Measurements from ENCODE around the gene TGFBRAP1.

Gene TGFBRAP1

DNA sequence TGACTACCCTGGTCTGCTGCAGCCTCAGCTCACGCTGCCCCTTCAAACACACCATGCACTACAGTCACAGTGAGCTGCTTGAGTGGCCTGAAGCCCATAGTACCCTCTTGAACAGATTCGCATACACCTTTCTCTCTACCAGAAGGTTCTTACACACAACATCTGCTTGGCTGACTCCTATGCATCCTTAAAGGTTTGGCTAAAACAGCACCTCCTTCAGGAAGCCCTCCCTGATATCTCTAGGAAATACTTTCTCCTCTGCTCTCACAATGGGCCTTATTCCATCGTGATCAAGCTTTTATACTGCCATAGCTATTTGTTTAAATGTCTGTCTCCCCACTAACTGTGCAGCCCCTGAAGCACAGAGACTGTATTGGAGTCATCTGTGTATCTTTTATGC, 31.5 kb downstream of the TGFBRAP1 start:
- Histone ChIP-seq H3K4me1 (ENCODE audit: control insufficient read depth in 1 of 2, insufficient read depth in 2 of 2, low read length in 2 of 2) (no peaks in the 10 kb centered on the region), H3K27me3 (ENCODE audit: control insufficient read depth in 1 of 2, insufficient read depth in 2 of 2, low read length in 2 of 2) (no peaks in the 10 kb centered on the region), H3K4me3 (ENCODE audit: low read depth in 1 of 2, low read length in 2 of 2) (no peak overlapping the region), H3K27ac (ENCODE audit: low read depth, low read length) (no peak overlapping the region), H3K36me3 (ENCODE audit: control insufficient read depth in 1 of 2, insufficient read depth in 2 of 2, low read length in 2 of 2) (peaks cover 22 to 45% of the 10 kb centered on the region in 2 donors), H3K9ac (ENCODE audit: low read depth in 1 of 2, low read length in 2 of 2) (no peak overlapping the region), H3K9me3 (ENCODE audit: control insufficient read depth in 1 of 2, low read length in 2 of 2) (no peaks in the 10 kb centered on the region)

DNA sequence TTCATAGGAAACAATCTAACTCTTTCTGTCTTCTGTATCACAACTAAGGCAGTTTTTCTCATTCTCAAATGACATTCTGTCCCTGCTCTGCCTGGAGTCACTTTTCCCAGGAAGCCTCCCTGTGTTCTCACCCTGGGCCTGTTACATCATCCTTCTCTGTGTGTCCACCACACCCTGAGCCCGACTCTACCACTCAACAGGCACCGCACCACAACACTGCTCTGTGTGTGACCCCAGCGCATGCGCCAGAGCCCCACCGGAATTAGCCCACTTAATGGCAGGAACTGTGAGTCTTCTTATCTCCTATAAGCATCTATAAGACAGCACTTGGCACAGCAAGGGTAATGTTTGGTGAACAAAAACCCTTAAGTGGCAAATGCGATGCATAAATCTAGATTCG, 32.3 kb downstream of the TGFBRAP1 start:
- Histone ChIP-seq H3K36me3 (ENCODE audit: control insufficient read depth in 1 of 2, insufficient read depth in 2 of 2, low read length in 2 of 2) (peaks cover 22 to 48% of the 10 kb centered on the region in 2 donors), H3K9ac (ENCODE audit: low read depth in 1 of 2, low read length in 2 of 2) (no peak overlapping the region), H3K9me3 (ENCODE audit: control insufficient read depth in 1 of 2, low read length in 2 of 2) (no peaks in the 10 kb centered on the region), H3K27ac (ENCODE audit: low read depth, low read length) (no peak overlapping the region), H3K27me3 (ENCODE audit: control insufficient read depth in 1 of 2, insufficient read depth in 2 of 2, low read length in 2 of 2) (no peaks in the 10 kb centered on the region), H3K4me1 (ENCODE audit: control insufficient read depth in 1 of 2, insufficient read depth in 2 of 2, low read length in 2 of 2) (no peaks in the 10 kb centered on the region), H3K4me3 (ENCODE audit: low read depth in 1 of 2, low read length in 2 of 2) (no peak overlapping the region)

DNA sequence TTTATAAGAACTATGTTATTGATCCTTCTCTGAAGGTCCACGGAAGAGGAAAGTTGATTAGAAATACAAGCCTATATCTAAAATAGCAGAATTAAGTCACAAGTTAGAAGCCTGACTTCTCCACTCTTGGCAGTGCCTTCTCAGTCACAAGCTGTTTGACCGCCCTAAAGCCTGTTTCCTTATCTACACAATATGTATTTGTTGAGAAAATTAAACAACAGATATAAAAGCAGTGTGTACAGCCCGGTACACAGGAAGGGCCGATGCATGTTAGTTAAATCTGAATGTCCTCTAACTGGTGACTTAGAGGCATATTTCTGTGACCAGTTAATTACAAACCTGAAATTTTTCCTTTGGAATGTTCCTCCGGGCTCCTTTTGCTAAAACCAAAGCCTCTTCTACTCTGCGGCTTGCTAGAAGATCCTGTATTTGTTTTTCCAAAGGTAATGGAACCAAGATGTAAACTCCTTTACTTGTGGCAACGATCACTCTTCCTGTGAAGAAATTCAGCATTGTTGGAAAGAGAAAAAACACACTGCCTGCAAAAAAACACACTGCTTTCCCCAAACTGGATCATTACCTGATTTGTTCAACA, 33.4 kb downstream of the TGFBRAP1 start:
- Histone ChIP-seq H3K36me3 (ENCODE audit: control insufficient read depth in 1 of 2, insufficient read depth in 2 of 2, low read length in 2 of 2) (peaks cover 27 to 59% of the 10 kb centered on the region in 2 donors), H3K9ac (ENCODE audit: low read depth in 1 of 2, low read length in 2 of 2) (no peak overlapping the region)

DNA sequence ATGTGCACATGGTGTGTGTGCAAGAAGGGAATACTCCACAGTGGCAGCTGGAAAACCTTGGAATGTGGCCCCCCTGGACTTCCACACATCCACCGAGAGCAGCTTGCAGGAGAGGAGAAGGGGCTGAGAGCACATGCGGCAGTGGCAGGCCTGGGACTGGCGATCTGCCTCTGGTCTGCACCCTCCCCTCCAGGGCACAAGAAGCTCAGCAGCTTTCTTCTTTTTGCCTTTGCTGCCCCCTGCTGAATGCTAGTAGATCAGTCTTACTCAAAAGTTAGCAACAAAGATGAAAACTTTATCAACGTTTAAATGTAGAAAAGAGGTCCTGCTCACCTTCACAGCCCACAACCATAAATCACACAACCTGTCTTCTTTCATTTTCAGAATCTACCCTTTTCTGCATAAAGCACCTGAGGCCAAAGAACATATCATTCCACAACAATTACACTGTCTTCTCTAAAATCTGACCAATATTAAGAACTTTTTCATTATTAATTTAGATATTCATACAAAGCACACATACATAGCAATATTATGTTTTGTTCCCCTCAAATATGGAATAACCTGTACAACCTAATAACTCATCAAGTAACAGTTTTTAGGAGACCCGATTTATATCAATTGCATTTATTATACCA, 34.6 kb downstream of the TGFBRAP1 start:
- H3K9ac ChIP-seq (ENCODE audit: low read depth in 1 of 2, low read length in 2 of 2) = no peak overlapping the region
- no peaks in the 10 kb centered on the region for H3K9me3 ChIP-seq (ENCODE audit: control insufficient read depth in 1 of 2, low read length in 2 of 2)
- H3K36me3 ChIP-seq (ENCODE audit: control insufficient read depth in 1 of 2, insufficient read depth in 2 of 2, low read length in 2 of 2) = peaks cover 28 to 68% of the 10 kb centered on the region in 2 donors
- no peaks in the 10 kb centered on the region for H3K27me3 ChIP-seq (ENCODE audit: control insufficient read depth in 1 of 2, insufficient read depth in 2 of 2, low read length in 2 of 2)
- no peaks in the 10 kb centered on the region for H3K4me1 ChIP-seq (ENCODE audit: control insufficient read depth in 1 of 2, insufficient read depth in 2 of 2, low read length in 2 of 2)
- H3K4me3 ChIP-seq (ENCODE audit: low read depth in 1 of 2, low read length in 2 of 2) = no peak overlapping the region
- no peak overlapping the region for H3K27ac ChIP-seq (ENCODE audit: low read depth, low read length)

More for the DNA sequence above, 33.4 kb downstream of the TGFBRAP1 start:
- Histone ChIP-seq H3K27ac (ENCODE audit: low read depth, low read length) (no peak overlapping the region), H3K9me3 (ENCODE audit: control insufficient read depth in 1 of 2, low read length in 2 of 2) (no peaks in the 10 kb centered on the region), H3K4me3 (ENCODE audit: low read depth in 1 of 2, low read length in 2 of 2) (no peak overlapping the region), H3K27me3 (ENCODE audit: control insufficient read depth in 1 of 2, insufficient read depth in 2 of 2, low read length in 2 of 2) (no peaks in the 10 kb centered on the region), H3K4me1 (ENCODE audit: control insufficient read depth in 1 of 2, insufficient read depth in 2 of 2, low read length in 2 of 2) (no peaks in the 10 kb centered on the region)

DNA sequence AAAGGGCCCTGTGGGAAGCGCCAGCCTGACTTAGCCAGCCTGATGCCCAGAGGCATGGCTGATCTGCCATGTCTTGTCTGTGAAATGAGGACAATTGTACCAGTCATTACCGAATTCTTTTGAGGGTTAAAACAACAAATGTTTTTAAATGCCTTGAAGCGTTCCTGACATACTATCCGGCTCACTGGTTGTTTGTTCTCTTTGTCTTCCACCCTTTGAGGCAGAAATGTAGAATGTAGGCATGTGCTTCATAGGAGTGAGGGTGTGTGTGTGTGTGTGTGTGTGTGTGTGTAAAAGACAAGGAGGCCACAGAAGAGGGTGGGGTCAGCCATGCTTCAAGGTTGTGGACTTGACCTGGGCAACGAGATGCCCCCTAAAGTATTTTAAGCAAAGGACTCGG, 35.5 kb downstream of the TGFBRAP1 start:
- H3K27ac ChIP-seq (ENCODE audit: low read depth, low read length) = no peak overlapping the region
- H3K4me1 ChIP-seq (ENCODE audit: control insufficient read depth in 1 of 2, insufficient read depth in 2 of 2, low read length in 2 of 2) = no peaks in the 10 kb centered on the region
- H3K36me3 ChIP-seq (ENCODE audit: control insufficient read depth in 1 of 2, insufficient read depth in 2 of 2, low read length in 2 of 2) = peaks cover 28 to 74% of the 10 kb centered on the region in 2 donors
- H3K4me3 ChIP-seq (ENCODE audit: low read depth in 1 of 2, low read length in 2 of 2) = no peak overlapping the region
- H3K27me3 ChIP-seq (ENCODE audit: control insufficient read depth in 1 of 2, insufficient read depth in 2 of 2, low read length in 2 of 2) = no peaks in the 10 kb centered on the region
- no peak overlapping the region for H3K9ac ChIP-seq (ENCODE audit: low read depth in 1 of 2, low read length in 2 of 2)
- no peaks in the 10 kb centered on the region for H3K9me3 ChIP-seq (ENCODE audit: control insufficient read depth in 1 of 2, low read length in 2 of 2)

DNA sequence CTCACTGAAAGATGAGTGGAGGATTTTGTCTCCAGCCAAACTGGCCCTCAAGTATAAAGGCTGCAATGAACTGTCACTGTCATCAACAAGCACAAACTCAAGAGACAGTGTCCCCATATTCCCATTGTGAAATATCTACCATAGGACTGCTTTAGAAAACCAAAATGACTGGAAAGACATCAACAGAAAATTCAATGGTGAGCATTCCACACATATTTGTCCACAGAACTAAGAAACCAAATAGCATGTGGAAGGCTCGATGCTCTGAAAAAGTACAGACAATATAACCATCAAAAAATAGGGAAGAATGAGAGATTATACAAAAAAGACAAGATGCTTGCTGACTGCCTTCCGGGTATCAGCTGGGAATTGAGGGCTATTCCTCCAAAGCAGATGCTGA, 37.6 kb downstream of the TGFBRAP1 start:
- H3K27me3 ChIP-seq (ENCODE audit: control insufficient read depth in 1 of 2, insufficient read depth in 2 of 2, low read length in 2 of 2) = no peaks in the 10 kb centered on the region
- no peak overlapping the region for H3K9ac ChIP-seq (ENCODE audit: low read depth in 1 of 2, low read length in 2 of 2)
- H3K4me1 ChIP-seq (ENCODE audit: control insufficient read depth in 1 of 2, insufficient read depth in 2 of 2, low read length in 2 of 2) = no peaks in the 10 kb centered on the region
- no peaks in the 10 kb centered on the region for H3K9me3 ChIP-seq (ENCODE audit: control insufficient read depth in 1 of 2, low read length in 2 of 2)
- peaks cover 11 to 62% of the 10 kb centered on the region in 2 donors for H3K36me3 ChIP-seq (ENCODE audit: control insufficient read depth in 1 of 2, insufficient read depth in 2 of 2, low read length in 2 of 2)
- no peak overlapping the region for H3K4me3 ChIP-seq (ENCODE audit: low read depth in 1 of 2, low read length in 2 of 2)
- H3K27ac ChIP-seq (ENCODE audit: low read depth, low read length) = no peak overlapping the region

DNA sequence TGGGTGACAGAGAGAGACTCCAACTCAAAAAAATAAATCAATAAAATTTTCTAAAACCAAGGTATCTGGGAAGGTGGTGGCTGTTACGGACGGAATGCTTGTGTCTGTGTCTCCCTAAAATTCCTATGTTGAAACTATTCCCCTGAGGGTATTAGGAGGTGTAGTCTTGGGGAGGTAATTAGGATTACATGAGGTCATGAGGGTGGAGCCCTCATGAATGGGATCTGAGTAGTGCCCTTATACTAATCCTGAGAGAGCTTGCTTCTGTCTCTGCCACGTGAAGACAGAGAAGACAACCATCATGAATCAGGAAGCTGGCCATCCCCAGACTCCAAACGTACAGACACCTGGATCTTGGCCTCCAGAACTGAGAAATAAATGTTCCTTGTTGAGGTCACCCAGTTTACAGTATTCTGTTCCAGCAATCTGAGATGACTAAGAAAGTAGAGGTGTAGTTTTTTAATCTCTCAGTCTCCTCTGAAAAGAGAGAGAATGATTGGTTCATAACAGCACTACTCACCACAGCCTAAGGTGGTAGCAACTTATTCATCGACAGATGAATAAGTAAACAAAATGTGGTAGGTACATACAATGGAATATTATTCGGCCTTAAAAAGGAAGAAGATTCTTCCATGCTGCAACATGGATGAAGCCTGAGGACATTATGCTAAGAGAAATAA, 38.4 kb downstream of the TGFBRAP1 start:
- H3K36me3 ChIP-seq (ENCODE audit: control insufficient read depth in 1 of 2, insufficient read depth in 2 of 2, low read length in 2 of 2) = peaks cover 13 to 57% of the 10 kb centered on the region in 2 donors
- H3K4me1 ChIP-seq (ENCODE audit: control insufficient read depth in 1 of 2, insufficient read depth in 2 of 2, low read length in 2 of 2) = no peaks in the 10 kb centered on the region
- no peak overlapping the region for H3K27ac ChIP-seq (ENCODE audit: low read depth, low read length)
- H3K9ac ChIP-seq (ENCODE audit: low read depth in 1 of 2, low read length in 2 of 2) = no peak overlapping the region
- H3K9me3 ChIP-seq (ENCODE audit: control insufficient read depth in 1 of 2, low read length in 2 of 2) = no peaks in the 10 kb centered on the region
- no peaks in the 10 kb centered on the region for H3K27me3 ChIP-seq (ENCODE audit: control insufficient read depth in 1 of 2, insufficient read depth in 2 of 2, low read length in 2 of 2)
- no peak overlapping the region for H3K4me3 ChIP-seq (ENCODE audit: low read depth in 1 of 2, low read length in 2 of 2)

DNA sequence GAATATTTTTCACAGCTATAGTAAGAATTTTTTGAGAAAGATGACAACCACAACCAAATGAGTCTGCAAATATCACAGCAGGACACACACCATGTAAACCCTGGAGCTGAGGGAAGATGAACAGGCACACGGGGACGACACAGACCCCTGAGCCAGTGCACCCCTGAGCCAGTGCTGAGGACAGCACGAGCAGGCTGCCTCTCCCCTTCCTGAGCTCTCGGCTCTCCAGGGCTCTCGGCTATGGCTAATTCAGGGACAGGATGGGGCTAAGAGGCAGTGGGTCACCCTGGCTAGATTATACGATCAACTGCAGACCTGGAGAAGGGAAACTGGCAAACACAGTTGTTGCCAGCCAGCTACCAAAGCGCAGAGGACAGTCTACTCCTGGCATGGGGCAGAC, 41.4 kb downstream of the TGFBRAP1 start:
- H3K36me3 ChIP-seq (ENCODE audit: control insufficient read depth in 1 of 2, insufficient read depth in 2 of 2, low read length in 2 of 2) = peaks cover 20 to 68% of the 10 kb centered on the region in 2 donors

DNA sequence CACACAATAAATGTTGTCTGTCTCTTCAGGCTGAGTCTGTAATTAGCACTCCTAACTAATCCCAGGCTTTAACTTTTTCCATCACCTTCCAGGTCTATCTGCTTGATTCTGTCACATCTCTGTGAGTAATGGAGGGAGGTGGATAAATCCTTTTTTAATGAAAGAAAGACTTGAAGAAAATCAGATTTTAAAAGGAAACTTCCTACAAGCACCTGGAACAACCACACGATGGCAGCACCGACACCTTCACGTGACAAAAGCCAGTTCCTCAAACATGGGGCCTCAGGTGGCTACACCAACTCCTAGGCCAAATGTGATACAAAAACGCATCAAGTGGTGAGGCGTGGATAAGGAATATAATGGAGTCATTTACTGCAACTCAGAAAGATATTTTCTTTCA, 41.8 kb downstream of the TGFBRAP1 start:
- Histone ChIP-seq H3K9me3 (ENCODE audit: control insufficient read depth in 1 of 2, low read length in 2 of 2) (no peaks in the 10 kb centered on the region), H3K27me3 (ENCODE audit: control insufficient read depth in 1 of 2, insufficient read depth in 2 of 2, low read length in 2 of 2) (no peaks in the 10 kb centered on the region), H3K4me3 (ENCODE audit: low read depth in 1 of 2, low read length in 2 of 2) (no peak overlapping the region), H3K27ac (ENCODE audit: low read depth, low read length) (no peak overlapping the region), H3K9ac (ENCODE audit: low read depth in 1 of 2, low read length in 2 of 2) (no peak overlapping the region), H3K36me3 (ENCODE audit: control insufficient read depth in 1 of 2, insufficient read depth in 2 of 2, low read length in 2 of 2) (peaks cover 20 to 66% of the 10 kb centered on the region in 2 donors), H3K4me1 (ENCODE audit: control insufficient read depth in 1 of 2, insufficient read depth in 2 of 2, low read length in 2 of 2) (no peaks in the 10 kb centered on the region)

More for the DNA sequence above, 41.4 kb downstream of the TGFBRAP1 start:
- H3K27ac ChIP-seq (ENCODE audit: low read depth, low read length) = no peak overlapping the region
- H3K27me3 ChIP-seq (ENCODE audit: control insufficient read depth in 1 of 2, insufficient read depth in 2 of 2, low read length in 2 of 2) = no peaks in the 10 kb centered on the region
- H3K9me3 ChIP-seq (ENCODE audit: control insufficient read depth in 1 of 2, low read length in 2 of 2) = no peaks in the 10 kb centered on the region
- no peak overlapping the region for H3K9ac ChIP-seq (ENCODE audit: low read depth in 1 of 2, low read length in 2 of 2)
- no peaks in the 10 kb centered on the region for H3K4me1 ChIP-seq (ENCODE audit: control insufficient read depth in 1 of 2, insufficient read depth in 2 of 2, low read length in 2 of 2)
- no peak overlapping the region for H3K4me3 ChIP-seq (ENCODE audit: low read depth in 1 of 2, low read length in 2 of 2)

DNA sequence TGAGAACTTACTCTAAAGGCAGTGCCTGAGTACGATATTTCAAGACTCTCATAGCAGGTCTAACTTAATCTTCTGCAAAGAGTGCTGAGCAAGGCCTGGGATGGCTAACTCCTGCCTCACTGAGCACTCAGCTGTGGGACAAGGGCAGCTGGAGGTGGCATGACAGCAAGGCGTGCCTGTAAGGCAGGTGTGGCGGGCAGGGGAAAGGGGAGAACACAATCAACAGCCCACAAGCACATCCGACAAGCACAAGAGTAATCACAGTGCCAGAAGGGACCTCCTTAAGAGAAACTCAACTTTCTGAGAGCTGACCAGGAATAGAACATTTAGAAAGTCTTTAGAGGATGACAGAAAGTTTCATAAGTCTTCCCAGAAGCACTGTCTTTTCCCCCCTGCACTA, 46.0 kb downstream of the TGFBRAP1 start:
- no peak overlapping the region for H3K27ac ChIP-seq (ENCODE audit: low read depth, low read length)
- H3K4me1 ChIP-seq (ENCODE audit: control insufficient read depth in 1 of 2, insufficient read depth in 2 of 2, low read length in 2 of 2) = no peaks in the 10 kb centered on the region
- no peak overlapping the region for H3K9ac ChIP-seq (ENCODE audit: low read depth in 1 of 2, low read length in 2 of 2)
- H3K9me3 ChIP-seq (ENCODE audit: control insufficient read depth in 1 of 2, low read length in 2 of 2) = no peaks in the 10 kb centered on the region
- peaks cover 16 to 72% of the 10 kb centered on the region in 2 donors for H3K36me3 ChIP-seq (ENCODE audit: control insufficient read depth in 1 of 2, insufficient read depth in 2 of 2, low read length in 2 of 2)
- H3K27me3 ChIP-seq (ENCODE audit: control insufficient read depth in 1 of 2, insufficient read depth in 2 of 2, low read length in 2 of 2) = no peaks in the 10 kb centered on the region
- no peak overlapping the region for H3K4me3 ChIP-seq (ENCODE audit: low read depth in 1 of 2, low read length in 2 of 2)
